AG10803 (cell line): ENCODE results near the gene TNNT2.

Source experiments
- DNase-seq: peaks from one replicate; pipeline ENCODE4 v3.0.0; 2010; ENCODE audit warnings: low read depth
- H3K4me3 ChIP-seq: 2 replicates; pipeline ENCODE4 v1.5.1; 2011; ENCODE audit warnings: mild to moderate bottlenecking, low read length, control low read depth
- CTCF ChIP-seq: conservative IDR thresholded peaks from 2 replicates; pipeline ENCODE4 v1.5.1; 2011; ENCODE audit warnings: mild to moderate bottlenecking, low read length, control low read depth, inconsistent platforms

TNNT2 gene

GRCh38 chr1:201401700-201402099, 24.2 kb upstream of the TNNT2 start:
- H3K4me3 ChIP-seq, result no peak overlapping the region
- DNase-seq, result no peak
- TF ChIP-seq CTCF, result no peak

GRCh38 chr1:201400852-201401230, 23.4 kb upstream of the TNNT2 start:
- DNase-seq, result no peak
- TF ChIP-seq CTCF, result no peak

GRCh38 chr1:201400212-201400851, 22.9 kb upstream of the TNNT2 start:
- no peak for TF ChIP-seq CTCF
- H3K4me3 ChIP-seq, result no peak overlapping the region

More at GRCh38 chr1:201400852-201401230, 23.4 kb upstream of the TNNT2 start:
- no peak overlapping the region for H3K4me3 ChIP-seq

GRCh38 chr1:201399352-201400126, 22.1 kb upstream of the TNNT2 start:
- no peak overlapping the region for H3K4me3 ChIP-seq
- DNase-seq, result no peak
- no peak for TF ChIP-seq CTCF

More at GRCh38 chr1:201400212-201400851, 22.9 kb upstream of the TNNT2 start:
- DNase-seq, result no peak

- no peak for TF ChIP-seq CTCF
- DNase-seq, result no peak
- H3K4me3 ChIP-seq, result no peak within 1 kb of the TSS
Measured at GRCh38 chr1:201399018-201399351, 21.5 kb upstream of the TNNT2 start, which contains the start of gene LAD1. LAD1 (minus strand) TSS chr1:201399324; CDS start chr1:201399306, 18 bp downstream.

- DNase-seq, result no peak
- no peak overlapping the region for H3K4me3 ChIP-seq
Measured at GRCh38 chr1:201397675-201398074, 20.2 kb upstream of the TNNT2 start.

More at GRCh38 chr1:201397675-201398074, 20.2 kb upstream of the TNNT2 start:
- no peak for TF ChIP-seq CTCF
